ENCODE measurements around the gene AP4E1.

- no peak for TF ChIP-seq CTCF (IDR thresholded peaks at IDR 0.05; ENCODE audit: insufficient read depth, low read length)
- TF ChIP-seq POLR2AphosphoS5 (IDR thresholded peaks at IDR 0.05; ENCODE audit: low read depth) = no peak
Measured at GRCh38 chr15:51046016-51046415, 137.5 kb downstream of the AP4E1 start.
